HEK293 (cell line): ENCODE data around the gene ARL15.

ENCODE experiments used
- CTCF ChIA-PET: fragments of 350-600 bp; formaldehyde crosslinking; extraction: SDS; loops from one replicate; lab custom pipeline; 2021; ENCODE audit warnings: antibody characterized with exemption; lab: Yijun Ruan, JAX
- POLR2A ChIA-PET: fragments of 300-600 bp; formaldehyde crosslinking; extraction: SDS; loops from one replicate; lab custom pipeline; 2020; ENCODE audit warnings: antibody characterized with exemption, inconsistent platforms; lab: Yijun Ruan, JAX
- H3K27ac ChIP-seq: fragments of 200-500 bp; sonication (Bioruptor generic); 2 replicates; pipeline ENCODE4 v1.5.1; 2014; ENCODE audit warnings: low read depth, low read length, control low read depth, inconsistent platforms; ENCODE audit errors: extremely low read depth
- H3K36me3 ChIP-seq, 2 experiments: fragments of 200-500 bp in 1 of 2; sonication (Bioruptor generic) in 1 of 2; 1 replicate in 1 of 2; 2 replicates in 1 of 2; pipeline ENCODE4 v1.5.1; 2014 to 2017; ENCODE audit warnings: inconsistent platforms in 2 of 2, low read length in 2 of 2; ENCODE audit not compliant: control insufficient read depth in 2 of 2, insufficient read depth in 1 of 2
- H3K4me1 ChIP-seq: fragments of 200-500 bp; sonication (Bioruptor generic); 2 replicates; pipeline ENCODE4 v1.5.1; 2014; ENCODE audit warnings: mild to moderate bottlenecking, low read length, inconsistent platforms; ENCODE audit not compliant: control insufficient read depth, insufficient read depth
- H3K4me3 ChIP-seq: 2 replicates; pipeline ENCODE4 v1.5.1; 2011; ENCODE audit warnings: low read depth, mild to moderate bottlenecking, control low read depth, low read length, moderate library complexity
- H3K9me3 ChIP-seq: fragments of 200-500 bp; sonication (Bioruptor generic); 2 replicates; pipeline ENCODE4 v1.5.1; 2014; ENCODE audit warnings: low read depth, low read length, inconsistent platforms; ENCODE audit not compliant: control insufficient read depth, insufficient read depth
- BCL11B ChIP-seq: fragments of 450-650 bp; formaldehyde crosslinking; IDR thresholded peaks from 2 replicates; pipeline ENCODE4 v1.5.1; 2016; ENCODE audit warnings: low read depth, missing biosample characterization, missing genetic modification characterization
- EGR2 ChIP-seq: fragments of 450-650 bp; formaldehyde crosslinking; IDR thresholded peaks from 2 replicates; pipeline ENCODE4 v1.5.1; 2016; ENCODE audit warnings: low read depth, missing biosample characterization, missing genetic modification characterization
- GLIS1 ChIP-seq: fragments of 450-650 bp; formaldehyde crosslinking; IDR thresholded peaks from 2 replicates; pipeline ENCODE4 v1.5.1; 2016; ENCODE audit warnings: missing biosample characterization, missing genetic modification characterization
- HOXC10 ChIP-seq: sonication (generic); formaldehyde crosslinking; IDR thresholded peaks from 2 replicates; pipeline ENCODE4 v1.8.1; 2023; ENCODE audit warnings: mild to moderate bottlenecking, missing genetic modification reagents
- OVOL3 ChIP-seq: fragments of 450-650 bp; formaldehyde crosslinking; IDR thresholded peaks from 2 replicates; pipeline ENCODE4 v1.5.1; 2016; ENCODE audit warnings: missing biosample characterization, missing genetic modification characterization
- ZBTB20 ChIP-seq: fragments of 450-650 bp; formaldehyde crosslinking; IDR thresholded peaks from 2 replicates; pipeline ENCODE4 v1.5.1; 2016; ENCODE audit warnings: missing biosample characterization, missing genetic modification characterization
- ZFHX2 ChIP-seq: fragments of 450-650 bp; formaldehyde crosslinking; conservative IDR thresholded peaks from 2 replicates; pipeline ENCODE4 v1.5.1; 2016; ENCODE audit warnings: missing biosample characterization, missing genetic modification characterization
- ZNF175 ChIP-seq: fragments of 450-650 bp; formaldehyde crosslinking; IDR thresholded peaks from 2 replicates; pipeline ENCODE4 v1.5.1; 2016; ENCODE audit warnings: missing biosample characterization, missing genetic modification characterization
- ZNF23 ChIP-seq: fragments of 450-650 bp; formaldehyde crosslinking; IDR thresholded peaks from 2 replicates; pipeline ENCODE4 v1.5.1; 2016; ENCODE audit warnings: missing biosample characterization, missing genetic modification characterization, borderline replicate concordance
- ZNF239 ChIP-seq: fragments of 450-650 bp; formaldehyde crosslinking; IDR thresholded peaks from 2 replicates; pipeline ENCODE4 v1.5.1; 2016; ENCODE audit warnings: missing biosample characterization, missing genetic modification characterization
- ZNF302 ChIP-seq: fragments of 450-650 bp; formaldehyde crosslinking; IDR thresholded peaks from 2 replicates; pipeline ENCODE4 v1.5.1; 2016; ENCODE audit warnings: missing biosample characterization, missing genetic modification characterization, low read depth
- ZNF596 ChIP-seq: fragments of 450-650 bp; IDR thresholded peaks from 2 replicates; pipeline ENCODE4 v1.5.0; 2018; ENCODE audit warnings: missing biosample characterization, mild to moderate bottlenecking, missing genetic modification characterization, moderate library complexity
- ZNF600 ChIP-seq: fragments of 450-650 bp; formaldehyde crosslinking; IDR thresholded peaks from 2 replicates; pipeline ENCODE4 v1.5.1; 2016; ENCODE audit warnings: missing biosample characterization, missing genetic modification characterization
- ZNF785 ChIP-seq: fragments of 450-650 bp; formaldehyde crosslinking; IDR thresholded peaks from 2 replicates; pipeline ENCODE4 v1.5.1; 2016; ENCODE audit warnings: missing biosample characterization, missing genetic modification characterization
- ZSCAN23 ChIP-seq: fragments of 450-650 bp; formaldehyde crosslinking; IDR thresholded peaks from 2 replicates; pipeline ENCODE4 v1.5.1; 2016; ENCODE audit warnings: missing biosample characterization, missing genetic modification characterization
- TF ChIP-seq, protein P1 (sequence below): fragments of 450-650 bp; formaldehyde crosslinking; IDR thresholded peaks from 2 replicates; pipeline ENCODE4 v1.5.1; 2016; ENCODE audit warnings: missing biosample characterization, missing genetic modification characterization
- TF ChIP-seq, protein P2 (sequence below): fragments of 450-650 bp; formaldehyde crosslinking; IDR thresholded peaks from 2 replicates; pipeline ENCODE4 v1.5.1; 2016; ENCODE audit warnings: missing biosample characterization, missing genetic modification characterization
- TF ChIP-seq, protein P3 (sequence below): fragments of 450-650 bp; formaldehyde crosslinking; IDR thresholded peaks from 2 replicates; pipeline ENCODE4 v1.5.1; 2016; ENCODE audit warnings: missing biosample characterization, missing genetic modification characterization
- TF ChIP-seq, protein P4 (sequence below): fragments of 450-650 bp; formaldehyde crosslinking; IDR thresholded peaks from 2 replicates; pipeline ENCODE4 v1.5.1; 2016; ENCODE audit warnings: missing biosample characterization, missing genetic modification characterization, borderline replicate concordance

ARL15 gene

DNA sequence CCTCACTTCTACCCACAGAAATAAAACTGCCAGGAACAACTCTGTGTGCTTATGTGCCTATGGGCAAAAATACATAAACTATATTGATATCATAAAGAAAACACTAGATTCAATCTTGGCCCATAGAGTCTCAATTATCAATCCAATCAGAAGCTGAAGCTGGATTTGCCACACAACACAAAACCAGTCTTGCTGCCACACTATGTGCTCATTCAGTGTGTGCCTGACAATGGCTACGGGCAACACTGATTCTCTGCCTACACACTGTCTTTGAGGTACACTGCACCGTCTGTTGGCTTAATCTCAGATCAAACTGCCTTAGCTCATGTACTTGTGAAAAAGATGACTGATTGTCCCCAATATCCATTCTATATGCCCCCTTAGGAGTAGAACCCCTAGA, 35.4 kb downstream of the ARL15 start:
- H3K27ac ChIP-seq: no peak overlapping the region
- TF ChIP-seq ZSCAN23 (tag by site-specific recombination) (no peak), ZNF239 (tag by site-specific recombination) (no peak), ZNF302 (tag by site-specific recombination) (no peak), ZNF23 (tag by site-specific recombination) (no peak), BCL11B (tag by site-specific recombination) (no peak), ZBTB20 (tag by site-specific recombination) (no peak), OVOL3 (tag by site-specific recombination) (no peak), ZNF600 (tag by site-specific recombination) (no peak), ZFHX2 (no peak)
- TF ChIP-seq, protein P1, sequence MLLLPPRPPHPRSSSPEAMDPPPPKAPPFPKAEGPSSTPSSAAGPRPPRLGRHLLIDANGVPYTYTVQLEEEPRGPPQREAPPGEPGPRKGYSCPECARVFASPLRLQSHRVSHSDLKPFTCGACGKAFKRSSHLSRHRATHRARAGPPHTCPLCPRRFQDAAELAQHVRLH (tag by site-specific recombination): no peak
- TF ChIP-seq, protein P2, sequence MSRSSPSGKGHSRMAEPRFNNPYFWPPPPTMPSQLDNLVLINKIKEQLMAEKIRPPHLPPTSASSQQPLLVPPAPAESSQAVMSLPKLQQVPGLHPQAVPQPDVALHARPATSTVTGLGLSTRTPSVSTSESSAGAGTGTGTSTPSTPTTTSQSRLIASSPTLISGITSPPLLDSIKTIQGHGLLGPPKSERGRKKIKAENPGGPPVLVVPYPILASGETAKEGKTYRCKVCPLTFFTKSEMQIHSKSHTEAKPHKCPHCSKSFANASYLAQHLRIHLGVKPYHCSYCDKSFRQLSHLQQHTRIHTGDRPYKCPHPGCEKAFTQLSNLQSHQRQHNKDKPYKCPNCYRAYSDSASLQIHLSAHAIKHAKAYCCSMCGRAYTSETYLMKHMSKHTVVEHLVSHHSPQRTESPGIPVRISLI: no peak
- TF ChIP-seq, all 188 proteins: peak for 0
- H3K9me3 ChIP-seq: no peaks in the 10 kb centered on the region
- H3K36me3 ChIP-seq: no peaks in the 10 kb centered on the region
- H3K4me1 ChIP-seq: no peaks in the 10 kb centered on the region
- H3K4me3 ChIP-seq: no peak overlapping the region
- ChIA-PET CTCF (interaction anchor here (0.6 to 1.1 kb wide), 2 partner anchors 8 to 31 kb away, joined by 3 read pairs; no protein-coding TSS in a partner anchor), POLR2A (no interaction called here)

DNA sequence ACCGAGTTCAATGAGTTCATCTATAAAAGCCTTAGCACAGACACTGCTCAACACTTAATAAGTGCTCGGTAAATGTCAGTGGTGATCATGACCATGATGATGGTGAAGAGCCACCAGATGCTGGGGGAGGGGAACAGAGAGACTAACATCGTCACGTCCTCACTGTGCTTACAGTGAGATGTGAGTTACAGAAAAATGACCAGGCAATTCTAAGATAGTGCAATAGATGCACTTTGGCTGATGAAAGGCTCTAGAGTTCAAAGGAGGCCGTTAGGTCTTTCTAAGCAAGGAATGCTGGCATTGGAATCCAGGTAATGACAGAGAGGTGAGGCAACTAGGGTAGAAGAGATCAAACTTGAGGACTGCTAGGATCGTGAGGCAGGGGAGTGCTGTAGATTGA, 36.7 kb downstream of the ARL15 start:
- no peaks in the 10 kb centered on the region for H3K4me1 ChIP-seq
- no peak overlapping the region for H3K4me3 ChIP-seq
- H3K27ac ChIP-seq: no peak overlapping the region
- H3K36me3 ChIP-seq: no peaks in the 10 kb centered on the region
- no peaks in the 10 kb centered on the region for H3K9me3 ChIP-seq
- CTCF ChIA-PET: no interaction called here
- POLR2A ChIA-PET: no interaction called here
- TF ChIP-seq ZNF175 (tag by site-specific recombination): no peak
- TF ChIP-seq, protein P3, sequence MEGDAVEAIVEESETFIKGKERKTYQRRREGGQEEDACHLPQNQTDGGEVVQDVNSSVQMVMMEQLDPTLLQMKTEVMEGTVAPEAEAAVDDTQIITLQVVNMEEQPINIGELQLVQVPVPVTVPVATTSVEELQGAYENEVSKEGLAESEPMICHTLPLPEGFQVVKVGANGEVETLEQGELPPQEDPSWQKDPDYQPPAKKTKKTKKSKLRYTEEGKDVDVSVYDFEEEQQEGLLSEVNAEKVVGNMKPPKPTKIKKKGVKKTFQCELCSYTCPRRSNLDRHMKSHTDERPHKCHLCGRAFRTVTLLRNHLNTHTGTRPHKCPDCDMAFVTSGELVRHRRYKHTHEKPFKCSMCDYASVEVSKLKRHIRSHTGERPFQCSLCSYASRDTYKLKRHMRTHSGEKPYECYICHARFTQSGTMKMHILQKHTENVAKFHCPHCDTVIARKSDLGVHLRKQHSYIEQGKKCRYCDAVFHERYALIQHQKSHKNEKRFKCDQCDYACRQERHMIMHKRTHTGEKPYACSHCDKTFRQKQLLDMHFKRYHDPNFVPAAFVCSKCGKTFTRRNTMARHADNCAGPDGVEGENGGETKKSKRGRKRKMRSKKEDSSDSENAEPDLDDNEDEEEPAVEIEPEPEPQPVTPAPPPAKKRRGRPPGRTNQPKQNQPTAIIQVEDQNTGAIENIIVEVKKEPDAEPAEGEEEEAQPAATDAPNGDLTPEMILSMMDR: no peak

DNA sequence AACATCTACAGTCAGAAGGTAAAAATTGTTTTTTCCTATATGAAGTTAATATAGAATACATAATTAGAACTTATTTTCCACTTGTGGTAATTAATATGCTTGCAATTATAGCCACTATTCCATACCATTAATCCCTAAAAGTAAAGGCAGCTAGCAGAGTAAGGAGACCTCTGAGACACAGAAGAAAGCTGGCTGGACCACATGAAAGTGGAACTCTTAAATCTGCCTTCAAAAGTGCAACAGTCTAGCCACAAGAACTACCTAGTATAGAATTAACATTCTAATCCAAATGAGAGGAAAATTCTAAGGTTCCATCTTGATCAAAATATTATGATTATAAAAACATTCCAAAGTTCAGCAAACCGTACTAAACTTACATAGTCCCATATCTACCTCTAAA, 37.6 kb downstream of the ARL15 start:
- Histone ChIP-seq H3K36me3 (no peaks in the 10 kb centered on the region), H3K27ac (no peak overlapping the region), H3K9me3 (no peaks in the 10 kb centered on the region), H3K4me3 (no peak overlapping the region), H3K4me1 (no peaks in the 10 kb centered on the region)
- CTCF ChIA-PET: interaction anchor here (0.7 kb wide), 1 partner anchor 173 kb away, joined by 3 read pairs; no protein-coding TSS in a partner anchor
- POLR2A ChIA-PET: interaction anchor here (2.6 kb wide), 1 partner anchor 38 kb away, joined by 7 read pairs; the partner anchor contains the start of gene ARL15
- no peak for TF ChIP-seq GLIS1 (tag by site-specific recombination)
- no peak for TF ChIP-seq ZNF596 (tag by site-specific recombination)
- TF ChIP-seq ZNF785: no peak
- TF ChIP-seq, protein P4, sequence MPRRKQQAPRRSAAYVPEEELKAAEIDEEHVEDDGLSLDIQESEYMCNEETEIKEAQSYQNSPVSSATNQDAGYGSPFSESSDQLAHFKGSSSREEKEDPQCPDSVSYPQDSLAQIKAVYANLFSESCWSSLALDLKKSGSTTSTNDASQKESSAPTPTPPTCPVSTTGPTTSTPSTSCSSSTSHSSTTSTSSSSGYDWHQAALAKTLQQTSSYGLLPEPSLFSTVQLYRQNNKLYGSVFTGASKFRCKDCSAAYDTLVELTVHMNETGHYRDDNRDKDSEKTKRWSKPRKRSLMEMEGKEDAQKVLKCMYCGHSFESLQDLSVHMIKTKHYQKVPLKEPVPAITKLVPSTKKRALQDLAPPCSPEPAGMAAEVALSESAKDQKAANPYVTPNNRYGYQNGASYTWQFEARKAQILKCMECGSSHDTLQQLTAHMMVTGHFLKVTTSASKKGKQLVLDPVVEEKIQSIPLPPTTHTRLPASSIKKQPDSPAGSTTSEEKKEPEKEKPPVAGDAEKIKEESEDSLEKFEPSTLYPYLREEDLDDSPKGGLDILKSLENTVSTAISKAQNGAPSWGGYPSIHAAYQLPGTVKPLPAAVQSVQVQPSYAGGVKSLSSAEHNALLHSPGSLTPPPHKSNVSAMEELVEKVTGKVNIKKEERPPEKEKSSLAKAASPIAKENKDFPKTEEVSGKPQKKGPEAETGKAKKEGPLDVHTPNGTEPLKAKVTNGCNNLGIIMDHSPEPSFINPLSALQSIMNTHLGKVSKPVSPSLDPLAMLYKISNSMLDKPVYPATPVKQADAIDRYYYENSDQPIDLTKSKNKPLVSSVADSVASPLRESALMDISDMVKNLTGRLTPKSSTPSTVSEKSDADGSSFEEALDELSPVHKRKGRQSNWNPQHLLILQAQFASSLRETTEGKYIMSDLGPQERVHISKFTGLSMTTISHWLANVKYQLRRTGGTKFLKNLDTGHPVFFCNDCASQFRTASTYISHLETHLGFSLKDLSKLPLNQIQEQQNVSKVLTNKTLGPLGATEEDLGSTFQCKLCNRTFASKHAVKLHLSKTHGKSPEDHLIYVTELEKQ: no peak
- no peak for TF ChIP-seq HOXC10 (CRISPR knock-in tag)
- TF ChIP-seq EGR2: no peak
- TF ChIP-seq, all 188 proteins: peak for 0
